Thoracic aorta (tissue), 2 donors: ENCODE measurements around the gene AP4S1. TPM values are rescaled to one million over a fixed set of nuclear protein-coding genes. Genes with fewer than 3 reads are reported as not detected.
A peak's percentile ranks its signal among the peaks of the same experiment; 100 is the strongest.

ENCODE experiments used
- ATAC-seq: fragments of 150-250 bp; one replicate; pipeline ENCODE4 v1.8.0; 2017; ENCODE audit warnings: low read depth; ENCODE audit not compliant: insufficient number of reproducible peaks, low FRiP score
- DNase-seq: peaks from one replicate; pipeline ENCODE4 v3.0.0-alpha.2; 2020; ENCODE audit warnings: low spot score
- H3K27ac ChIP-seq, 2 donors: fragments of 200-600 bp; sonication (generic); 1 replicate in 1 of 2; 2 replicates in 1 of 2; pipeline ENCODE4 v1.5.1; 2016; ENCODE audit warnings: mild to moderate bottlenecking in 2 of 2, moderate library complexity in 2 of 2
- H3K27me3 ChIP-seq: fragments of 200-600 bp; sonication (generic); replicated peaks from 2 replicates; pipeline ENCODE4 v1.6.0; 2016; ENCODE audit warnings: mild to moderate bottlenecking; ENCODE audit not compliant: insufficient read depth
- H3K36me3 ChIP-seq: fragments of 200-600 bp; sonication (generic); one replicate; pipeline ENCODE4 v1.5.1; 2016
- H3K4me1 ChIP-seq, 2 donors: fragments of 200-600 bp; sonication (generic); 1 replicate in 1 of 2; 2 replicates in 1 of 2; pipeline versions ENCODE4 v1.5.1 to v1.6.0; 2016; ENCODE audit warnings: low read depth in 2 of 2, mild to moderate bottlenecking in 1 of 2; ENCODE audit not compliant: control insufficient read depth in 1 of 2
- H3K4me3 ChIP-seq: fragments of 200-600 bp; sonication (generic); 2 replicates; pipeline ENCODE4 v1.5.1; 2016; ENCODE audit warnings: mild to moderate bottlenecking
- H3K9me3 ChIP-seq: fragments of 200-600 bp; sonication (generic); 2 replicates; pipeline ENCODE4 v1.5.1; 2016
- CTCF ChIP-seq: fragments of 200-600 bp; sonication (generic); IDR thresholded peaks from one replicate; pipeline ENCODE4 v1.5.1; 2019; ENCODE audit warnings: antibody characterized with exemption
- total RNA-seq, 2 donors: library from RNA; depleted of rRNA; stranded (reverse); fragments of >200 nt; gene quantifications; one replicate each; pipeline versions ENCODE4 v1.1.0 to v1.2.3, GENCODE V29; 2016

AP4S1 gene
- total RNA-seq, 2 donors from 2014 or later = 6.0 to 14.9 TPM

- ATAC-seq (no peak), DNase-seq (no peak)
- TF ChIP-seq CTCF = no peak
- H3K4me3 ChIP-seq = peak overlapping the region; percentile 48
- no peaks in the 10 kb centered on the region for H3K9me3 ChIP-seq
- H3K27me3 ChIP-seq = no peaks in the 10 kb centered on the region
- H3K4me1 ChIP-seq = peaks cover 16 to 25% of the 10 kb centered on the region in 2 donors
- no peaks in the 10 kb centered on the region for H3K36me3 ChIP-seq
- H3K27ac ChIP-seq = peak overlapping the region; percentile 51 to 71
Measured at GRCh38 chr14:31078766-31079165, 53.3 kb downstream of the AP4S1 start.

- H3K9me3 ChIP-seq = no peaks in the 10 kb centered on the region
- H3K27ac ChIP-seq = no peak overlapping the region
- peaks cover 16 to 25% of the 10 kb centered on the region in 2 donors for H3K4me1 ChIP-seq
- H3K27me3 ChIP-seq = no peaks in the 10 kb centered on the region
- no peaks in the 10 kb centered on the region for H3K36me3 ChIP-seq
- ATAC-seq (no peak), DNase-seq (no peak)
- no peak for TF ChIP-seq CTCF
- H3K4me3 ChIP-seq = no peak overlapping the region
Measured at GRCh38 chr14:31080056-31080455, 54.6 kb downstream of the AP4S1 start.

- ATAC-seq (no peak), DNase-seq (no peak)
- peaks cover 16 to 25% of the 10 kb centered on the region in 2 donors for H3K4me1 ChIP-seq
- H3K36me3 ChIP-seq = no peaks in the 10 kb centered on the region
- H3K27ac ChIP-seq = no peak overlapping the region
- H3K4me3 ChIP-seq = no peak overlapping the region
- no peaks in the 10 kb centered on the region for H3K27me3 ChIP-seq
- no peak for TF ChIP-seq CTCF
- no peaks in the 10 kb centered on the region for H3K9me3 ChIP-seq
Measured at GRCh38 chr14:31080484-31080883, 55.0 kb downstream of the AP4S1 start.

GRCh38 chr14:31083781-31084180, 58.3 kb downstream of the AP4S1 start:
- Histone ChIP-seq H3K4me1 (peaks cover 8 to 13% of the 10 kb centered on the region in 2 donors), H3K9me3 (no peaks in the 10 kb centered on the region), H3K27ac (no peak overlapping the region), H3K27me3 (no peaks in the 10 kb centered on the region), H3K36me3 (no peaks in the 10 kb centered on the region), H3K4me3 (no peak overlapping the region)
- no peak for ATAC-seq
- no peak for TF ChIP-seq CTCF
- DNase-seq = no peak

- ATAC-seq (no peak), DNase-seq (no peak)
- H3K27me3 ChIP-seq = no peaks in the 10 kb centered on the region
- H3K36me3 ChIP-seq = no peaks in the 10 kb centered on the region
- peaks cover 2 to 8% of the 10 kb centered on the region in 2 donors for H3K4me1 ChIP-seq
- TF ChIP-seq CTCF = no peak
- no peak overlapping the region for H3K4me3 ChIP-seq
- no peaks in the 10 kb centered on the region for H3K9me3 ChIP-seq
- no peak overlapping the region for H3K27ac ChIP-seq
Measured at GRCh38 chr14:31084385-31084784, 58.9 kb downstream of the AP4S1 start.
